GM21529 (cell line): Measurements from ENCODE around the gene TPP2.

ENCODE experiments used
- ATAC-seq: cut with Tn5 transposase; IDR thresholded peaks from one replicate; pipeline ENCODE4 v1.9.1; 2021; ENCODE audit not compliant: unreplicated experiment

The TPP2 gene

GRCh38 chr13:102718746-102719145 lies 122.0 kb downstream of the TPP2 start:
- ATAC-seq: no peak

- ATAC-seq: no peak
Measured at GRCh38 chr13:102721800-102722231, 125.0 kb downstream of the TPP2 start.

- ATAC-seq: no peak
Measured at GRCh38 chr13:102724923-102725322, 128.1 kb downstream of the TPP2 start.

- peak; percentile 57 for ATAC-seq
Measured at GRCh38 chr13:102726430-102726829, 129.6 kb downstream of the TPP2 start.
